ENCODE data around the gene RAMP2. TPM values are rescaled to one million over a fixed set of nuclear protein-coding genes. Genes with fewer than 3 reads are reported as not detected.

RAMP2 gene
- total and polyA plus RNA-seq, 2 of the 13 experiments (the other 11 are each of a cell fraction or from before 2014, with no cell fraction given): 1.4 to 5.2 TPM

DNA sequence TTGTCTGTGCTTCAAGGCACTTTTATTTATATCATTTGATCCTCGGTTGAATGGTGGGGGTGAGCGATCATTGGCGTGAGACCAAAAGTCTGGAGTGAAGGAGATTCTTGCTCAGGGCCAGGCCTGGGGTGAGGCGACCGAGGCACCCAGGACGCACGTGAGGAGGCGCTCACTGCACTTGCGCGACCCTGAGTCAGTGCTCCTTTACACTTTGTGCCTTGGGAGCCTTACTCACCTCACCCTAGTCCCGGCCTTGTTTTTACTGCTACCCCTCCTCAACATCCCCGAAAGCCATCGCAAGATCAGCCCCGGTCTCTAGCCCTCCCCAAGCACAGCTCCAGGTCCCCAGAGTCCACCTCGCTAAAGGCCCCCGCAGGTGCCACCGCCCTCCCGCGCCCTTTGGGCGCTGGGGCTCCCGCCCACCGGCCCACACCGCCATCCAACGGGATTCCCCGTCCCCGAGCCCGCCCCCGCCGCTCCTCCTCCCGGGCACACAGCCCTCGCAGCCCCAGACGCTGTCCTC is 16.7 kb upstream of the RAMP2 start (continued):
- TF ChIP-seq BCL3 (CRISPR knock-in tag; IDR thresholded peaks at IDR 0.05) (0 out of 2 replicates have a peak, but pooled peaks have one; percentile 60), HOMEZ (CRISPR knock-in tag; IDR thresholded peaks at IDR 0.05; ENCODE audit: low read depth) (no peak), HIC2 (CRISPR knock-in tag; IDR thresholded peaks at IDR 0.05; ENCODE audit: low read depth) (peak; percentile 33; the same call in 1 of the 2 replicates), ZNF644 (CRISPR knock-in tag; IDR thresholded peaks at IDR 0.05; ENCODE audit: low read depth) (no peak), YY1 (IDR thresholded peaks at IDR 0.05; ENCODE audit: insufficient read depth, insufficient replicate concordance, low read depth, low read length) (no peak), ZNF382 (CRISPR knock-in tag; IDR thresholded peaks at IDR 0.05; ENCODE audit: borderline replicate concordance) (no peak), ZNF446 (CRISPR knock-in tag; IDR thresholded peaks at IDR 0.05) (peak; percentile 72; the same call in 1 of the 2 replicates), ZNF224 (CRISPR knock-in tag; IDR thresholded peaks at IDR 0.05) (no peak), POLR2AphosphoS5 (IDR thresholded peaks at IDR 0.05; ENCODE audit: low read depth, low read length) (peak; percentile 90), ZNF776 (CRISPR knock-in tag; IDR thresholded peaks at IDR 0.05) (no peak), ZBTB21 (CRISPR knock-in tag; IDR thresholded peaks at IDR 0.05) (no peak; the same call in 1 of the 2 replicates), ZNF337 (CRISPR knock-in tag; IDR thresholded peaks at IDR 0.05; ENCODE audit: borderline replicate concordance, low read depth) (0 out of 2 replicates have a peak, but pooled peaks have one; percentile 11)
- TF ChIP-seq, protein P1, sequence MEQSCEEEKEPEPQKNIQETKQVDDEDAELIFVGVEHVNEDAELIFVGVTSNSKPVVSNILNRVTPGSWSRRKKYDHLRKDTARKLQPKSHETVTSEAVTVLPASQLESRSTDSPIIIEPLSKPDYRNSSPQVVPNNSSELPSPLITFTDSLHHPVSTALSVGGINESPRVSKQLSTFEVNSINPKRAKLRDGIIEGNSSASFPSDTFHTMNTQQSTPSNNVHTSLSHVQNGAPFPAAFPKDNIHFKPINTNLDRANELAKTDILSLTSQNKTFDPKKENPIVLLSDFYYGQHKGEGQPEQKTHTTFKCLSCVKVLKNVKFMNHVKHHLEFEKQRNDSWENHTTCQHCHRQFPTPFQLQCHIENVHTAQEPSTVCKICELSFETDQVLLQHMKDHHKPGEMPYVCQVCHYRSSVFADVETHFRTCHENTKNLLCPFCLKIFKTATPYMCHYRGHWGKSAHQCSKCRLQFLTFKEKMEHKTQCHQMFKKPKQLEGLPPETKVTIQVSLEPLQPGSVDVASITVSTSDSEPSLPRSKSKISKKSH (CRISPR knock-in tag; IDR thresholded peaks at IDR 0.05; ENCODE audit: borderline replicate concordance): 0 out of 2 replicates have a peak, but pooled peaks have one; percentile 4
- TF ChIP-seq, protein P2, sequence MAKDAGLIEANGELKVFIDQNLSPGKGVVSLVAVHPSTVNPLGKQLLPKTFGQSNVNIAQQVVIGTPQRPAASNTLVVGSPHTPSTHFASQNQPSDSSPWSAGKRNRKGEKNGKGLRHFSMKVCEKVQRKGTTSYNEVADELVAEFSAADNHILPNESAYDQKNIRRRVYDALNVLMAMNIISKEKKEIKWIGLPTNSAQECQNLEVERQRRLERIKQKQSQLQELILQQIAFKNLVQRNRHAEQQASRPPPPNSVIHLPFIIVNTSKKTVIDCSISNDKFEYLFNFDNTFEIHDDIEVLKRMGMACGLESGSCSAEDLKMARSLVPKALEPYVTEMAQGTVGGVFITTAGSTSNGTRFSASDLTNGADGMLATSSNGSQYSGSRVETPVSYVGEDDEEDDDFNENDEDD (CRISPR knock-in tag; IDR thresholded peaks at IDR 0.05; ENCODE audit: borderline replicate concordance): peak; percentile 18; the same call in 1 of the 2 replicates
- TF ChIP-seq, protein P3, sequence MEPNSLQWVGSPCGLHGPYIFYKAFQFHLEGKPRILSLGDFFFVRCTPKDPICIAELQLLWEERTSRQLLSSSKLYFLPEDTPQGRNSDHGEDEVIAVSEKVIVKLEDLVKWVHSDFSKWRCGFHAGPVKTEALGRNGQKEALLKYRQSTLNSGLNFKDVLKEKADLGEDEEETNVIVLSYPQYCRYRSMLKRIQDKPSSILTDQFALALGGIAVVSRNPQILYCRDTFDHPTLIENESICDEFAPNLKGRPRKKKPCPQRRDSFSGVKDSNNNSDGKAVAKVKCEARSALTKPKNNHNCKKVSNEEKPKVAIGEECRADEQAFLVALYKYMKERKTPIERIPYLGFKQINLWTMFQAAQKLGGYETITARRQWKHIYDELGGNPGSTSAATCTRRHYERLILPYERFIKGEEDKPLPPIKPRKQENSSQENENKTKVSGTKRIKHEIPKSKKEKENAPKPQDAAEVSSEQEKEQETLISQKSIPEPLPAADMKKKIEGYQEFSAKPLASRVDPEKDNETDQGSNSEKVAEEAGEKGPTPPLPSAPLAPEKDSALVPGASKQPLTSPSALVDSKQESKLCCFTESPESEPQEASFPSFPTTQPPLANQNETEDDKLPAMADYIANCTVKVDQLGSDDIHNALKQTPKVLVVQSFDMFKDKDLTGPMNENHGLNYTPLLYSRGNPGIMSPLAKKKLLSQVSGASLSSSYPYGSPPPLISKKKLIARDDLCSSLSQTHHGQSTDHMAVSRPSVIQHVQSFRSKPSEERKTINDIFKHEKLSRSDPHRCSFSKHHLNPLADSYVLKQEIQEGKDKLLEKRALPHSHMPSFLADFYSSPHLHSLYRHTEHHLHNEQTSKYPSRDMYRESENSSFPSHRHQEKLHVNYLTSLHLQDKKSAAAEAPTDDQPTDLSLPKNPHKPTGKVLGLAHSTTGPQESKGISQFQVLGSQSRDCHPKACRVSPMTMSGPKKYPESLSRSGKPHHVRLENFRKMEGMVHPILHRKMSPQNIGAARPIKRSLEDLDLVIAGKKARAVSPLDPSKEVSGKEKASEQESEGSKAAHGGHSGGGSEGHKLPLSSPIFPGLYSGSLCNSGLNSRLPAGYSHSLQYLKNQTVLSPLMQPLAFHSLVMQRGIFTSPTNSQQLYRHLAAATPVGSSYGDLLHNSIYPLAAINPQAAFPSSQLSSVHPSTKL (CRISPR knock-in tag; IDR thresholded peaks at IDR 0.05): peak; percentile 9; the same call in 1 of the 2 replicates
